GM19099 (cell line): ENCODE results near the gene DSP.

ENCODE experiments used
- POLR2A ChIP-seq: IDR thresholded peaks from 3 replicates; pipeline ENCODE4 v1.6.1; 2011; ENCODE audit warnings: low read depth; ENCODE audit not compliant: insufficient read length; ENCODE audit errors: extremely low read depth

The DSP gene

GRCh38 chr6:7572213-7572943, 30.9 kb downstream of the DSP start:
- TF ChIP-seq POLR2A, result no peak

- no peak for TF ChIP-seq POLR2A
Observed at GRCh38 chr6:7574500-7574899, 33.0 kb downstream of the DSP start.

- TF ChIP-seq POLR2A, result no peak
Observed at GRCh38 chr6:7578516-7578915, 37.0 kb downstream of the DSP start.

GRCh38 chr6:7578931-7579330, 37.5 kb downstream of the DSP start:
- TF ChIP-seq POLR2A, result no peak

GRCh38 chr6:7579851-7580250, 38.4 kb downstream of the DSP start:
- TF ChIP-seq POLR2A, result no peak

- no peak for TF ChIP-seq POLR2A
Observed at GRCh38 chr6:7580537-7580926, 39.1 kb downstream of the DSP start.

- TF ChIP-seq POLR2A, result no peak
Observed at GRCh38 chr6:7580927-7581618, 39.6 kb downstream of the DSP start.

GRCh38 chr6:7585287-7585930, 43.9 kb downstream of the DSP start:
- TF ChIP-seq POLR2A, result no peak

GRCh38 chr6:7587631-7588100, 46.2 kb downstream of the DSP start:
- TF ChIP-seq POLR2A, result no peak

GRCh38 chr6:7588506-7588905, 47.0 kb downstream of the DSP start:
- no peak for TF ChIP-seq POLR2A

GRCh38 chr6:7589221-7589620, 47.8 kb downstream of the DSP start:
- no peak for TF ChIP-seq POLR2A

GRCh38 chr6:7589949-7590917, 48.8 kb downstream of the DSP start, which contains the start of gene SNRNP48:
Gene SNRNP48, plus strand, starts transcription at chr6:7590198. Its CDS starts 60 bp downstream, at chr6:7590258.
- peak; percentile 92 for TF ChIP-seq POLR2A

- no peak for TF ChIP-seq POLR2A
Observed at GRCh38 chr6:7590918-7591302, 49.4 kb downstream of the DSP start.

- no peak for TF ChIP-seq POLR2A
Observed at GRCh38 chr6:7591770-7592169, 50.3 kb downstream of the DSP start.

- no peak for TF ChIP-seq POLR2A
Observed at GRCh38 chr6:7593229-7593628, 51.8 kb downstream of the DSP start.
